Trophoblast cell (in vitro differentiated cells and primary cell): ENCODE measurements around the gene GPBP1L1. TPM values are rescaled to one million over a fixed set of nuclear protein-coding genes. Genes with fewer than 3 reads are reported as not detected.
"Not testable (repeated sequence)": the region's sequence is repeated elsewhere in the genome, so short reads cannot be mapped to it uniquely, and the experiment has no call there.

Experiments used
- DNase-seq, 2 donors: peaks; one replicate each; pipeline ENCODE4 v3.0.0-alpha.2; 2016
- H2AFZ ChIP-seq: 2 replicates; pipeline ENCODE4 v1.6.1; 2013; ENCODE audit warnings: low read length, moderate library complexity, mild to moderate bottlenecking; ENCODE audit not compliant: insufficient read depth, poor library complexity
- H2AK5ac ChIP-seq: 2 replicates; pipeline ENCODE4 v1.6.1; 2013; ENCODE audit warnings: mild to moderate bottlenecking, low read length
- H2BK120ac ChIP-seq: 2 replicates; pipeline ENCODE4 v1.6.1; 2013; ENCODE audit warnings: low read length, mild to moderate bottlenecking, moderate library complexity; ENCODE audit not compliant: insufficient read depth, poor library complexity
- H2BK12ac ChIP-seq: 2 replicates; pipeline ENCODE4 v1.6.1; 2013; ENCODE audit warnings: mild to moderate bottlenecking, low read length, moderate library complexity
- H2BK5ac ChIP-seq: 2 replicates; pipeline ENCODE4 v1.6.1; 2013; ENCODE audit warnings: low read length, low read depth, moderate library complexity, mild to moderate bottlenecking; ENCODE audit not compliant: poor library complexity
- H3K14ac ChIP-seq: 2 replicates; pipeline ENCODE4 v1.6.1; 2013; ENCODE audit warnings: mild to moderate bottlenecking, low read length
- H3K18ac ChIP-seq: 2 replicates; pipeline ENCODE4 v1.6.1; 2013; ENCODE audit warnings: mild to moderate bottlenecking, low read length
- H3K23ac ChIP-seq: 2 replicates; pipeline ENCODE4 v1.6.1; 2013; ENCODE audit warnings: low read length
- H3K27ac ChIP-seq: 2 replicates; pipeline ENCODE4 v1.5.1; 2013; ENCODE audit warnings: low read depth, mild to moderate bottlenecking, inconsistent platforms, low read length, moderate library complexity
- H3K27me3 ChIP-seq: 2 replicates; pipeline ENCODE4 v1.6.1; 2013; ENCODE audit warnings: inconsistent platforms, mild to moderate bottlenecking, low read length, moderate library complexity; ENCODE audit not compliant: insufficient read depth
- H3K36me3 ChIP-seq, 2 experiments: 1 replicate in 1 of 2; 2 replicates in 1 of 2; pipeline ENCODE4 v1.6.1; 2013; ENCODE audit warnings: low read length in 2 of 2, mild to moderate bottlenecking in 2 of 2, moderate library complexity in 1 of 2; ENCODE audit not compliant: insufficient read depth in 2 of 2, control insufficient read depth in 1 of 2
- H3K4ac ChIP-seq: 2 replicates; pipeline ENCODE4 v1.6.1; 2013; ENCODE audit warnings: low read depth, mild to moderate bottlenecking, low read length, moderate library complexity
- H3K4me1 ChIP-seq, 2 experiments: 1 replicate in 1 of 2; 2 replicates in 1 of 2; pipeline ENCODE4 v1.6.1; 2013; ENCODE audit warnings: low read length in 2 of 2, mild to moderate bottlenecking in 2 of 2, moderate library complexity in 1 of 2; ENCODE audit not compliant: insufficient read depth in 2 of 2, control insufficient read depth in 1 of 2
- H3K4me2 ChIP-seq: 2 replicates; pipeline ENCODE4 v1.6.1; 2013; ENCODE audit warnings: inconsistent platforms, mild to moderate bottlenecking, low read length, moderate library complexity
- H3K4me3 ChIP-seq: 2 replicates; pipeline ENCODE4 v1.5.1; 2013; ENCODE audit warnings: mild to moderate bottlenecking, low read depth, low read length, inconsistent platforms
- H3K79me1 ChIP-seq: one replicate; pipeline ENCODE4 v1.6.1; 2013; ENCODE audit warnings: low read length
- H3K79me2 ChIP-seq: 2 replicates; pipeline ENCODE4 v1.6.1; 2013; ENCODE audit warnings: low read length, mild to moderate bottlenecking; ENCODE audit not compliant: control insufficient read depth, insufficient read depth, poor library complexity
- H3K9ac ChIP-seq: 2 replicates; pipeline ENCODE4 v1.6.1; 2013; ENCODE audit warnings: mild to moderate bottlenecking, low read length
- H3K9me3 ChIP-seq: 2 replicates; pipeline ENCODE4 v1.6.1; 2013; ENCODE audit warnings: low read depth, mild to moderate bottlenecking, control low read depth, inconsistent platforms, low read length; ENCODE audit not compliant: insufficient read depth
- H4K12ac ChIP-seq: 2 replicates; pipeline ENCODE4 v1.6.1; 2013; ENCODE audit warnings: low read depth, mild to moderate bottlenecking, low read length, moderate library complexity
- H4K8ac ChIP-seq: 2 replicates; pipeline ENCODE4 v1.6.1; 2013; ENCODE audit warnings: low read depth, mild to moderate bottlenecking, low read length, moderate library complexity
- H4K91ac ChIP-seq: one replicate; pipeline ENCODE4 v1.6.1; 2013; ENCODE audit warnings: low read depth, mild to moderate bottlenecking, low read length, moderate library complexity
- WGBS: extraction: QIAGEN DNeasy Blood & Tissue Kit; methylation state at CpG from one replicate; pipeline ENCODE4 v1.1.7; 2013; ENCODE audit warnings: missing lambda C conversion rate; ENCODE audit not compliant: insufficient read length, insufficient coverage; ENCODE audit errors: extremely low coverage; 5-methylcytosine and 5-hydroxymethylcytosine counted together
- polyA plus RNA-seq: library from polyadenylated mRNA; stranded (reverse); fragments of 200-250 nt; gene quantifications from 2 replicates; pipeline ENCODE4 v1.2.3, GENCODE V29; 2013

Gene GPBP1L1, protein sequence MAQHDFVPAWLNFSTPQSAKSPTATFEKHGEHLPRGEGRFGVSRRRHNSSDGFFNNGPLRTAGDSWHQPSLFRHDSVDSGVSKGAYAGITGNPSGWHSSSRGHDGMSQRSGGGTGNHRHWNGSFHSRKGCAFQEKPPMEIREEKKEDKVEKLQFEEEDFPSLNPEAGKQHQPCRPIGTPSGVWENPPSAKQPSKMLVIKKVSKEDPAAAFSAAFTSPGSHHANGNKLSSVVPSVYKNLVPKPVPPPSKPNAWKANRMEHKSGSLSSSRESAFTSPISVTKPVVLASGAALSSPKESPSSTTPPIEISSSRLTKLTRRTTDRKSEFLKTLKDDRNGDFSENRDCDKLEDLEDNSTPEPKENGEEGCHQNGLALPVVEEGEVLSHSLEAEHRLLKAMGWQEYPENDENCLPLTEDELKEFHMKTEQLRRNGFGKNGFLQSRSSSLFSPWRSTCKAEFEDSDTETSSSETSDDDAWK
- polyA plus RNA-seq: 69.1 and 73.8 TPM in 2 replicates

DNA sequence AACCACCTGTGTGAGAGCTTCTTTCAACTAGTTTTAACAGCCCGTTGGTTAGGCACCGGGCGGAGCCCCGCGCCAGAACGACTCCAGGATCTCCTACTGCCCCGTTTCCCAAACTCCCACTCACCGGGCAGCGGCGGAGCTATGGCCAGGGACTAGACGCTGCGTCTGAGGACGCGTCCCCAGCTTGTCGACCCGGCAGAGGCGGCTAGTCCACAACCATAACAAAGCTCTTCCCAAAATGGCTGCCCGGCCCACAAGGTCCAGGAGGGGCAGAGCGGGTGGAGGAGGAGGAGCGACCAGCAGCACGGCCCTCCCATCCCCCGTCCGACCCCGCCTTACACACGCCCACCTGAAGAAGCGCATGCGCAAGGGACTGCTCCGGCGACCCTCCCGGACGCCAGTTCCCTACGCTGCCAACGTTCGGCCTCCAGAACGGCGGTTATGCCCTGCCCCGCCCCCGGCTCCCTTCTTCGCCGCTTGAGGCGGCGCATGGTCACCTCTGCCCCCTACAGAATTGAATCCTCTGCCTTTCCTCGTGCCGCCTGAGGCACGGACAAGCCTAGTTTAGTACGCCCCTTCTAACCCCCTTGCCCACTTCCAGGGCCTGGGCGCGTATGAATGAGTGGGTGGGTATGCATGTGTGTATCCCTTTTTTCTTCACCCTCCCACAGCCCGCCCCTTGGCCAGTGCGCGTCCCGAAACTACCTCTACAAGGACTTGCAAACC, at the start of gene GPBP1L1:
TSS of gene GPBP1L1 (minus strand) at position 246 of the 726 bp plus-strand sequence. CDS start 27,446 bp downstream, outside the sequence.
- Histone ChIP-seq H3K36me3 (peaks cover 4 to 8% of the 10 kb centered on the region in 2 experiments), H2BK5ac (peak within 1 kb of the TSS; percentile 94), H3K18ac (peak within 1 kb of the TSS; percentile 98), H4K12ac (peak within 1 kb of the TSS; percentile 89), H3K4me2 (peak within 1 kb of the TSS; percentile 84), H3K4me1 (peaks cover 2 to 10% of the 10 kb centered on the region in 2 experiments), H3K9ac (peak within 1 kb of the TSS; percentile 95), H3K79me1 (peaks cover 14% of the 10 kb centered on the region), H3K27me3 (no peaks in the 10 kb centered on the region), H3K27ac (peak within 1 kb of the TSS; percentile 90), H3K79me2 (peaks cover 18% of the 10 kb centered on the region), H2BK120ac (peak within 1 kb of the TSS; percentile 92), H2AFZ (peak within 1 kb of the TSS; percentile 87), H3K14ac (peak within 1 kb of the TSS; percentile 98), H4K8ac (peak within 1 kb of the TSS; percentile 95), H3K4me3 (peak within 1 kb of the TSS; percentile 99), H3K23ac (peak within 1 kb of the TSS; percentile 55), H4K91ac (peak within 1 kb of the TSS; percentile 96), H3K4ac (peak within 1 kb of the TSS; percentile 96), H3K9me3 (no peaks in the 10 kb centered on the region), H2AK5ac (peak within 1 kb of the TSS; percentile 98), H2BK12ac (no peak within 1 kb of the TSS)
- WGBS: no CpG with 5 or more reads among the region's 52 CpGs
- DNase-seq: peak; percentile 93 to 96

DNA sequence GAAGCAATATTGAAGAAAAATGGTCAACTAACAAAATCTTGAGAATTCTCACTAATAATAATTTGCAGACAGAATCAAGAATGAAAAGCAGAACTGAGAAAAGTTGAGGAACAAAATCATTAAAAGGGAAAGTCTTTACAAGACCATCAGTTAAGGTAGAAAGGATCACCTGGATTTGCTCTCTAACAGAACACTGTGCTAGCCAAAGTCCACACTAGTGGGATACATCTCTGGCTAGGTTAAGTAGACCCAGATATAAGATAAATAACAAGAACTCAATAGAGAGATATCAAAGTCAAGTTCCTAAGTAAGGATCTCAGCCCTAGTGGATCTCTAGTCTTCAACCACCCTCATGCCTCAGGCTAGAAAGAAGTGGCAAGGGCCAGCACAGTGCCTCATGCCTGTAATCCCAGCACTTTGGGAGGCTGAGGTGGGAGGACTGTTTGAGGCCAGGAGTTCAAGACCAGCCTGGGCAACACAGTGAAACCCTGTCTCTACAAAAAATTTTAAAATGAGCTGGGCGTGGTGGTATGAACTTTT, 44.5 kb upstream of the GPBP1L1 start:
- Histone ChIP-seq H3K4me2 (no peak overlapping the region), H3K4me3 (no peak overlapping the region), H3K23ac (no peak overlapping the region), H2BK120ac (peak overlapping the region; percentile 62), H3K79me1 (no peaks in the 10 kb centered on the region), H3K4ac (no peak overlapping the region), H2AFZ (no peak overlapping the region), H3K27me3 (no peaks in the 10 kb centered on the region), H3K9ac (no peak overlapping the region), H3K36me3 (peaks cover 0 to 6% of the 10 kb centered on the region in 2 experiments), H3K18ac (no peak overlapping the region), H3K4me1 (peaks cover 8 to 9% of the 10 kb centered on the region in 2 experiments), H3K79me2 (no peaks in the 10 kb centered on the region), H4K12ac (no peak overlapping the region), H4K8ac (no peak overlapping the region), H2AK5ac (no peak overlapping the region), H4K91ac (no peak overlapping the region), H3K9me3 (no peaks in the 10 kb centered on the region), H2BK5ac (no peak overlapping the region), H3K14ac (no peak overlapping the region), H2BK12ac (peak overlapping the region; percentile 91), H3K27ac (no peak overlapping the region)
- peak; percentile 19 to 62 for DNase-seq
- WGBS: no CpG with 5 or more reads among the region's 1 CpG

DNA sequence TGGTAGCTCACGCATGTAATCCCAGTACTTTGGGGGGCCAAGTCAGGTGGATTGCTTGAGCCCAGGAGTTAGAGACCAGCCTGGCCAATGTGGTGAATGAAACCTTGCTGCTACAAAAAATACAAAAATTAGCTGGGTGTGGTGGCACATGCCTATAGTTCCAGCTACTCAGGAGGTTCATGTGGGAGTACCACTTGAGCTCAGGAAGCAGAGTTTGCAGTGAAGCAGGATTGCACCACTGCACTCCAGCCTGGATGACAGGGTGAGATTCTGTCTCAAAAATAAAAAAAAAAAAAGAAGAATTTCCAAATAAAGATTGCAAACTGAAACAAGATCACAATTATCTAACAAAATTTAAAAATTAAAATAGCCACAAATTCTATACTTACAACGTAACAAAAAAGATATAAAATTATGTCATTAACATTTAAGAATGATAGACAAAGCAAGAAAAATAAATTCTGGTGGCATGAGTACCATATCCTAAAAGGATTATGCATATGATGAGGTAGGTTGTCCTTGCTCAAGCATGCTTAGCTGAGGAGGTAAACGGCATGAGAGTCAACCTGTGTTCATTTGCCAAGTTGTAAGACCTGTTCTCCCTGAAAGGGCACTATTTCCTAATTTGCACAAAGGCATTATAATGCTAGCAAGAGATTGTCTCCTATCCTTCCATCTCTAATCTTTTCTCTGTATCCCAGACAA, 43.9 kb upstream of the GPBP1L1 start:
- H3K4ac ChIP-seq: no peak overlapping the region
- 100% methylated on average over 1 of the region's 3 CpGs for WGBS
- H3K27ac ChIP-seq: no peak overlapping the region
- peaks cover 0 to 6% of the 10 kb centered on the region in 2 experiments for H3K36me3 ChIP-seq
- H3K9ac ChIP-seq: no peak overlapping the region
- H3K14ac ChIP-seq: no peak overlapping the region
- no peak overlapping the region for H2BK5ac ChIP-seq
- H3K23ac ChIP-seq: no peak overlapping the region
- no peaks in the 10 kb centered on the region for H3K27me3 ChIP-seq
- no peak overlapping the region for H2AK5ac ChIP-seq
- H3K79me1 ChIP-seq: no peaks in the 10 kb centered on the region
- H3K4me2 ChIP-seq: no peak overlapping the region
- no peak overlapping the region for H4K12ac ChIP-seq
- no peak overlapping the region for H4K91ac ChIP-seq
- H2BK12ac ChIP-seq: no peak overlapping the region
- H2BK120ac ChIP-seq: no peak overlapping the region
- H3K18ac ChIP-seq: no peak overlapping the region
- H3K9me3 ChIP-seq: no peaks in the 10 kb centered on the region
- H3K4me1 ChIP-seq: peaks cover 8 to 9% of the 10 kb centered on the region in 2 experiments
- H2AFZ ChIP-seq: no peak overlapping the region
- no peak overlapping the region for H3K4me3 ChIP-seq
- H3K79me2 ChIP-seq: no peaks in the 10 kb centered on the region
- no peak overlapping the region for H4K8ac ChIP-seq
- peak; percentile 87 to 99 for DNase-seq

DNA sequence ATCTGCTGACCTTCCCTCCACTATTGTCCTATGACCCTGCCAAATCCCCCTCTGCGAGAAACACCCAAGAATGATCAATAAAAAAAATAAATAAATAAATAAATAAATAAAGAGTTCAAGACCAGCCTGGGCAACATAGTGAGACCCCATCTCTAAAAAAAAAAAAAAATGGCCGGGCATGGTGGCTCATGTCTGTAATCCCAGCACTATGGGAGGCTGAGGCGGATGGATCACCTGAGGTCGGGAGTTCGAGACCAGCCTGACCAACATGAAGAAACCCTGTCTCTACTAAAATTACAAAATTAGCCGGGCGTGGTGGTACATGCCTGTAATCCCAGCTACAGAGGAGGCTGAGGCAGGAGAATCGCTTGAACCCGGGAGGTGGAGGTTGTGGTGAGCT, 39.7 kb upstream of the GPBP1L1 start:
- not testable (repeated sequence) for H3K4me1 ChIP-seq, H4K12ac ChIP-seq, H2BK5ac ChIP-seq, H3K4me2 ChIP-seq, H3K9me3 ChIP-seq, H3K27me3 ChIP-seq, H3K4ac ChIP-seq, H2AK5ac ChIP-seq, H3K36me3 ChIP-seq, H3K79me1 ChIP-seq, H3K79me2 ChIP-seq, H3K18ac ChIP-seq, H2AFZ ChIP-seq, H4K8ac ChIP-seq, H2BK12ac ChIP-seq, H4K91ac ChIP-seq, H3K14ac ChIP-seq, H2BK120ac ChIP-seq, H3K27ac ChIP-seq, H3K9ac ChIP-seq, DNase-seq, H3K23ac ChIP-seq, H3K4me3 ChIP-seq
- no CpG with 5 or more reads among the region's 9 CpGs for WGBS
